Frontal cortex (tissue), 4 donors: ENCODE measurements around the gene SORCS3. TPM values are rescaled to one million over a fixed set of nuclear protein-coding genes. Genes with fewer than 3 reads are reported as not detected.
A peak's percentile ranks its signal among the peaks of the same experiment; 100 is the strongest.
"Not testable (repeated sequence)": the region's sequence is repeated elsewhere in the genome, so short reads cannot be mapped to it uniquely, and the experiment has no call there.

Source experiments
- DNase-seq, 2 donors: peaks; one replicate each; pipeline ENCODE4 v3.0.0; 2012; ENCODE audit warnings: low spot score in 2 of 2
- FAIRE-seq: peaks from 2 replicates; lab custom pipeline; 2012; peaks lifted over from hg19 to GRCh38; lab: Jason Lieb, UNC
- total RNA-seq: library from RNA; depleted of rRNA; stranded (reverse); fragments of >200 nt; gene quantifications from one replicate; pipeline ENCODE4 v1.2.3, GENCODE V29; 2014
- donor health status: control.
- donor health status: control.
- donor health status: control.

The SORCS3 gene
- total RNA-seq, 1 donor from 2014 or later = 11.4 TPM

GRCh38 chr10:104688251-104689042, 47.4 kb downstream of the SORCS3 start:
- peak in 1 of 2 donors; percentile 52 for DNase-seq
- no peak for FAIRE-seq

GRCh38 chr10:104689105-104689504, 48.0 kb downstream of the SORCS3 start:
- FAIRE-seq (no peak), DNase-seq (no peak)

- FAIRE-seq (no peak), DNase-seq (no peak)
These were observed 48.5 kb downstream of the SORCS3 start for GRCh38 chr10:104689547-104689946.

- DNase-seq (no peak), FAIRE-seq (no peak)
These were observed 49.0 kb downstream of the SORCS3 start for GRCh38 chr10:104690101-104690500.

GRCh38 chr10:104690959-104691358, 49.9 kb downstream of the SORCS3 start:
- no peak for FAIRE-seq
- DNase-seq = no peak

- no peak for FAIRE-seq
These were observed 53.0 kb downstream of the SORCS3 start for GRCh38 chr10:104694074-104694473.

GRCh38 chr10:104703262-104703661, 62.2 kb downstream of the SORCS3 start:
- not testable (repeated sequence) for FAIRE-seq, DNase-seq

More at GRCh38 chr10:104694074-104694473, 53.0 kb downstream of the SORCS3 start:
- DNase-seq = no peak

GRCh38 chr10:104706886-104707285, 65.8 kb downstream of the SORCS3 start:
- FAIRE-seq = no peak

GRCh38 chr10:104707602-104708459, 66.7 kb downstream of the SORCS3 start:
- DNase-seq = no peak

More at GRCh38 chr10:104706886-104707285, 65.8 kb downstream of the SORCS3 start:
- no peak for DNase-seq

GRCh38 chr10:104711302-104711721, 70.2 kb downstream of the SORCS3 start:
- no peak for FAIRE-seq
- no peak for DNase-seq

More at GRCh38 chr10:104707602-104708459, 66.7 kb downstream of the SORCS3 start:
- FAIRE-seq = no peak

GRCh38 chr10:104730593-104730992, 89.5 kb downstream of the SORCS3 start:
- not testable (repeated sequence) for FAIRE-seq, DNase-seq

- DNase-seq (no peak), FAIRE-seq (no peak)
These were observed 90.1 kb downstream of the SORCS3 start for GRCh38 chr10:104731192-104731591.

- FAIRE-seq (no peak), DNase-seq (no peak)
These were observed 91.1 kb downstream of the SORCS3 start for GRCh38 chr10:104732222-104732621.

GRCh38 chr10:104734433-104734832, 93.3 kb downstream of the SORCS3 start:
- no peak for FAIRE-seq

GRCh38 chr10:104735036-104735756, 94.1 kb downstream of the SORCS3 start:
- no peak for FAIRE-seq
- no peak for DNase-seq

More at GRCh38 chr10:104734433-104734832, 93.3 kb downstream of the SORCS3 start:
- DNase-seq = no peak

GRCh38 chr10:104735757-104736391, 94.8 kb downstream of the SORCS3 start:
- no peak for DNase-seq
- no peak for FAIRE-seq

- no peak for DNase-seq
- FAIRE-seq = no peak
These were observed 100.0 kb downstream of the SORCS3 start for GRCh38 chr10:104741127-104741526.

- DNase-seq (no peak), FAIRE-seq (no peak)
These were observed 103.0 kb downstream of the SORCS3 start for GRCh38 chr10:104744052-104744451.

- DNase-seq (no peak), FAIRE-seq (no peak)
These were observed 109.2 kb downstream of the SORCS3 start for GRCh38 chr10:104750291-104750690.
